Measurements from ENCODE around the gene DZANK1. TPM values are rescaled to one million over a fixed set of nuclear protein-coding genes. Genes with fewer than 3 reads are reported as not detected.

Gene DZANK1
- total and polyA plus RNA-seq, 2 of the 8 experiments (the other 6 are each of a cell fraction or from before 2014, with no cell fraction given) = 8.0 to 9.9 TPM

DNA sequence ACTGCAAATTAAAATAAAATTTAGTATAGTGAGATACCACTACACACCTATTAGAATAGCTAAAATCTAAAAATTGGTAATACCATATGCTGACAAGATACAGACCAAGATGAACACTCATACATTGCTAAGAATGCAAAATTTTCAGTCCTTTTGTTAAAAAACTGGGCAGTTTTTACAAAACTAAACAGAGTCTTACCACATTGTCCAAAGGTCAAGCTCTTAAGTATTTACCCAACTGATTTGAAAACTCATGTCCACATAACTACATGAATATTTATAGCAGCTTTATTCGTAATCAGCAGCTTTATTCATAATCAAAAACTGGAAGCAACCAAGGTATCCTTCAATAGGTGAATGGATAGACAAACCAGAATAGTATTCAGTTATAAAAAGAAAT lies 10.4 kb upstream of the DZANK1 start (continued):
- TF ChIP-seq CHD7 (IDR thresholded peaks at IDR 0.05; ENCODE audit: insufficient replicate concordance, low read length) (no peak), JUND (IDR thresholded peaks at IDR 0.05; ENCODE audit: low read length) (no peak), EP300 (IDR thresholded peaks at IDR 0.05; ENCODE audit: borderline replicate concordance in 1 of 2, low read depth in 2 of 2, low read length in 2 of 2) (no peak), ATF2 (IDR thresholded peaks at IDR 0.05; ENCODE audit: low read length) (no peak), RAD21 (IDR thresholded peaks at IDR 0.05 in 1 of 2, conservative IDR thresholded peaks at IDR 0.05 in 1 of 2; ENCODE audit: low read depth in 2 of 2, low read length in 2 of 2) (no peak), SIX5 (IDR thresholded peaks at IDR 0.05; ENCODE audit: low read depth, low read length) (no peak)
